Panc1 (cell line): ENCODE data around the gene SNX18. TPM values are rescaled to one million over a fixed set of nuclear protein-coding genes. Genes with fewer than 3 reads are reported as not detected.

Experiments
- ATAC-seq: fragments of 200-7000 bp; cut with Tn5 transposase; 2 replicates; pipeline ENCODE4 v1.9.1; 2020; ENCODE audit warnings: mild to moderate bottlenecking, moderate library complexity
- BruUV-seq: library from RNA; stranded (reverse); fragments of 400-500 nt; replicated peaks from 2 replicates; lab custom pipeline; 2021; lab: Mats Ljungman, UMichigan
- CTCF ChIA-PET: fragments of 300-600 bp; sonication (Branson Sonifier 250); formaldehyde crosslinking; loops from one replicate; lab custom pipeline; 2022; ENCODE audit warnings: antibody characterized with exemption; lab: Charles Lee
- POLR2A ChIA-PET: fragments of 300-600 bp; sonication (Branson Sonifier 250); formaldehyde crosslinking; loops from one replicate; lab custom pipeline; 2022; ENCODE audit warnings: antibody characterized with exemption; lab: Charles Lee
- DNase-seq: peaks from one replicate; pipeline ENCODE4 v3.0.0-alpha.2; 2010; ENCODE audit warnings: low read depth, low spot score
- H3K27ac ChIP-seq: 2 replicates; pipeline ENCODE4 v1.5.1; 2011; ENCODE audit warnings: mild to moderate bottlenecking, low read length, inconsistent platforms
- H3K27me3 ChIP-seq: fragments of 200-500 bp; sonication (Bioruptor generic); 2 replicates; pipeline ENCODE4 v1.6.0; 2014; ENCODE audit warnings: low read length, inconsistent platforms; ENCODE audit not compliant: control insufficient read depth, insufficient read depth
- H3K36me3 ChIP-seq: fragments of 200-500 bp; sonication (Bioruptor generic); 2 replicates; pipeline ENCODE4 v1.5.1; 2014; ENCODE audit warnings: inconsistent platforms, mild to moderate bottlenecking, low read length, moderate library complexity; ENCODE audit not compliant: control insufficient read depth, insufficient read depth
- H3K4me1 ChIP-seq: 2 replicates; pipeline ENCODE4 v1.5.1; 2011; ENCODE audit warnings: inconsistent platforms, mild to moderate bottlenecking, low read length, moderate library complexity; ENCODE audit not compliant: control insufficient read depth, insufficient read depth
- H3K4me3 ChIP-seq, 2 experiments: 2 replicates each; pipeline ENCODE4 v1.5.1; 2011 to 2012; ENCODE audit warnings: low read depth in 2 of 2, low read length in 2 of 2, mild to moderate bottlenecking in 2 of 2, inconsistent platforms in 1 of 2, moderate library complexity in 1 of 2
- H3K9me3 ChIP-seq: fragments of 200-500 bp; sonication (Bioruptor generic); 2 replicates; pipeline ENCODE4 v1.5.1; 2014; ENCODE audit warnings: low read depth, mild to moderate bottlenecking, inconsistent platforms, low read length, moderate library complexity; ENCODE audit not compliant: control insufficient read depth, insufficient read depth
- CTCF ChIP-seq: fragments of 450-650 bp; IDR thresholded peaks from 2 replicates; pipeline ENCODE4 v1.5.1; 2017; ENCODE audit warnings: mild to moderate bottlenecking
- POLR2AphosphoS5 ChIP-seq: IDR thresholded peaks from 2 replicates; pipeline ENCODE4 v1.6.1; 2012; ENCODE audit warnings: mild to moderate bottlenecking, low read depth, low read length, moderate library complexity
- REST ChIP-seq, 2 experiments: IDR thresholded peaks; 2 replicates each; pipeline ENCODE4 v1.6.1; 2011 to 2012; ENCODE audit warnings: low read depth in 2 of 2, control low read depth in 1 of 2, low read length in 1 of 2, mild to moderate bottlenecking in 1 of 2, moderate library complexity in 1 of 2; ENCODE audit not compliant: insufficient read depth in 1 of 2
- SIN3A ChIP-seq: IDR thresholded peaks from 2 replicates; pipeline ENCODE4 v1.6.1; 2012; ENCODE audit warnings: low read depth, mild to moderate bottlenecking, low read length, moderate library complexity, borderline replicate concordance; ENCODE audit not compliant: insufficient read depth
- TCF7L2 ChIP-seq: IDR thresholded peaks from 2 replicates; pipeline ENCODE4 v1.6.1; 2011; ENCODE audit warnings: mild to moderate bottlenecking, low read depth, low read length, inconsistent platforms
- in situ Hi-C: cut with HindIII; loops from 2 replicates; pipeline ENCODE4 v1.10.0; 2016; ENCODE audit warnings: low sequenced_read_pairs, low pct_unique_long_range_greater_than_20kb
- intact Hi-C: fragments of 100-400 bp; cut with micrococcal nuclease; formaldehyde crosslinking; loops from one replicate; pipeline ENCODE4 v1.10.0; 2022; ENCODE audit not compliant: unreplicated experiment
- total RNA-seq: library from RNA; stranded (reverse); gene quantifications from one replicate; pipeline ENCODE4 v1.2.1, GENCODE V29; 2021; ENCODE audit not compliant: unreplicated experiment

SNX18 gene
- total RNA-seq, 1 experiment from 2014 or later = 14.4 TPM

GRCh38 chr5:54553659-54554207 is 36.2 kb downstream of the SNX18 start:
- intact Hi-C loops = no loop called here
- Histone ChIP-seq H3K27me3 (no peaks in the 10 kb centered on the region), H3K4me1 (no peaks in the 10 kb centered on the region), H3K36me3 (no peaks in the 10 kb centered on the region), H3K9me3 (no peaks in the 10 kb centered on the region), H3K4me3 (no peak overlapping the region), H3K27ac (no peak overlapping the region)
- DNase-seq (no peak), ATAC-seq (no peak)
- in situ Hi-C loops = no loop called here
- no TSS peak for BruUV-seq
- ChIA-PET POLR2A (no interaction called here), CTCF (no interaction called here)
- TF ChIP-seq TCF7L2 (no peak), POLR2AphosphoS5 (no peak), REST (IDR thresholded peaks at IDR 0.05; ENCODE audit: insufficient read depth in 1 of 2, low read depth in 2 of 2, low read length in 1 of 2) (no peak), SIN3A (no peak), CTCF (no peak)

GRCh38 chr5:54556141-54556540 is 38.6 kb downstream of the SNX18 start:
- CTCF ChIA-PET = no interaction called here
- intact Hi-C loops = no loop called here
- no peaks in the 10 kb centered on the region for H3K27me3 ChIP-seq

More at GRCh38 chr5:54556141-54556540, 38.6 kb downstream of the SNX18 start:
- no peaks in the 10 kb centered on the region for H3K9me3 ChIP-seq
- TF ChIP-seq TCF7L2 (no peak), CTCF (no peak), SIN3A (no peak), POLR2AphosphoS5 (no peak), REST (IDR thresholded peaks at IDR 0.05; ENCODE audit: insufficient read depth in 1 of 2, low read depth in 2 of 2, low read length in 1 of 2) (no peak)
- no peak overlapping the region for H3K27ac ChIP-seq
- no TSS peak for BruUV-seq
- POLR2A ChIA-PET = no interaction called here
- ATAC-seq (no peak), DNase-seq (no peak)
- in situ Hi-C loops = no loop called here
- no peaks in the 10 kb centered on the region for H3K4me1 ChIP-seq
- H3K36me3 ChIP-seq = no peaks in the 10 kb centered on the region
- no peak overlapping the region for H3K4me3 ChIP-seq
